HG03460 (cell line): ENCODE data around the gene LAIR2.
"Not testable (repeated sequence)": the region's sequence is repeated elsewhere in the genome, so short reads cannot be mapped to it uniquely, and the experiment has no call there.

Experiments used
- ATAC-seq: cut with Tn5 transposase; IDR thresholded peaks from one replicate; pipeline ENCODE4 v1.9.1; 2021; ENCODE audit not compliant: unreplicated experiment

Gene LAIR2

DNA sequence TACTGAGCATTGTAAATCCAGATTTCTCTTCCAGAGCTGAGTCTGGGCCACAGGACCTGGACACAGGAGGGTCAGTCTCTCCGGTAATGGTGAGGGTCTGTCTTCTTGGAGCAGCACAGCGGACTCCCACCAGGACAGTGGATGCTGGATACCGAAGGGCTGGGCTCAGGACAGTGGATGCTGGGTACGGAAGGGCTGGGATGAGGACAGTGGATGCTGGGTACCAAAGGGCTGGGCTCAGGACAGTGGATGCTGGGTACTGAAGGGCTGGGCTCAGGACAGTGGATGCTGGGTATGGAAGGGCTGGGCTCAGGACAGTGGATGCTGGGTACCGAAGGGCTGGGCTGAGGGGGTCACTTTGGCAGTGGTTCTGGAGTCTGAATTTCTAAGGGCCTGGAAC, 9.6 kb upstream of the LAIR2 start:
- ATAC-seq: not testable (repeated sequence)

DNA sequence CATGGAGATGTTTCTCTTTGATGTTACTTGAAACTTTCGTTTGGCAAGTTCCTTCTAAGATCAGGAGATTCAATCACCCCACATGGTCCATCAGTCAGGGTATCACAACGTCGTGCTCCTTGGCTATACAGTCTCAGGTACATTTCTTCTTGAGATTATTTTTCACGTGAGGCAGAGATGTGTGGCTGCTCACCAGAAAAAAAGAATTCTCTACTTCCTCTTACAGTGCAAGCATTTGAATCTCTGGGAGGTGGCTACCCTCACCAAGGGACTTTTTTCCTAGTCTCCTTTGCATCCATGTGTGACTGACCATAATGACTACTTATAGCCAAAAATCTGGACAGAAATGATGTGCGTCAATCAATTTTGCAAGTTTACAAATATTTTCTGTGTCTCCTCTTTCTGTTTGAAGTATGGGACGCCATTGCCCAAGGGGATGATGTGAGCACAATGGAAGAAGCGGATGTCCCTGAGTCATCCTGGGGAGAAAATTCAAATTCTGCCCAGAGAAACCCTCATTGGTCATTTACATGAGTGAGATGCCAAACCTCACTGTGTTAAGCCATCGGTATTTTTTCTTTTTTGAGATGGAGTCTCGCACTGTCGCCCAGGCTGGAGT, 8.6 kb upstream of the LAIR2 start:
- ATAC-seq: no peak

GRCh38 chr19:54495284-54495683, 7.3 kb upstream of the LAIR2 start:
- not testable (repeated sequence) for ATAC-seq

DNA sequence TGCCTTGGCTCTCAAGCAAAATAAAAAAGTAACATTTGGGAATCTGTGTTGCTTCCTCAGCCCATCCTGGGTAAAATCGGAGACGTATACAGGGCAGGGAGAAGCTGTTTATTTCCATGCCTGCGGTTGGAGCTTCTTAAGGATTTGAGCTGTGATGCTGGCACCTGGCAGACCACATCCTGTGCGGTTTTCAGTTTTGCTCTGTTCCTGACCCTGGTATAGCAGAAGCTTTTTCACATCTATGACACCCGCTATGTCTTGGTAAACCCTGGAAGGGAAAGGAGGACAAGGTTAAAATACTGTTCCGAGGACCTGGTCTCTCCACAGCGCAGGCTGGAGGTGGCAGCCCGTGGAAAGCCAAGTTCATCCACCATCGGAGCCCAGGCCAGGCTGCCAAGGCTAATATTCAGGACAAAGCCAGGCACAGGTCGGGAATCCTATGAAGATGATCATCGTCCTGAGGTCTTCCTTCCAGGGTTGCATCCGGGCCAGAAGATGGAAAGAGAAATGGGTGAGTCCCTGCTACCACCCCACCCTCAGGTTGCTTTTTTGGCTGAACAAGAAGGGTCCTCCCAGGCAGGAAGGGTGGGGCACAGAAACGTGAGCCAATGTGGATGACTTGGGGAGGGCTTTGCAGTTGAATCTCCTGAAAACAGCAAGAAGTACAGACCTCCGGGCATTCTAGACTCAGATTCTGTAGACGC, 4.7 kb upstream of the LAIR2 start:
- ATAC-seq: not testable (repeated sequence)

DNA sequence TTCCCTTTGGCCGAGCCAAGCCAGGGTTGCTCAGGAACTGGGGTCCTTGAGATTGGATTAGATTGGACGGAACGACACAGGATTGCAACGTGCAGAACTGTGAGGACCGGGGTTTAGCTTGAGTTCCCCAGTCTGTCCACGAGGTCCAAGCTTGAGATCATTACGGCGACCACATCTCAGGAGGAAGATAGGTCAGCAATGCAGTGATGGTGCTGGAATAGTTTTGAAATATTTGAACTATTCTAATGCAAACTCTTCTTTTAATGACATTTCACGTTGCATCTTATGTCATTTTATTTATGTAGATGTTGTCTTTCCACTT, 4.2 kb upstream of the LAIR2 start:
- not testable (repeated sequence) for ATAC-seq

DNA sequence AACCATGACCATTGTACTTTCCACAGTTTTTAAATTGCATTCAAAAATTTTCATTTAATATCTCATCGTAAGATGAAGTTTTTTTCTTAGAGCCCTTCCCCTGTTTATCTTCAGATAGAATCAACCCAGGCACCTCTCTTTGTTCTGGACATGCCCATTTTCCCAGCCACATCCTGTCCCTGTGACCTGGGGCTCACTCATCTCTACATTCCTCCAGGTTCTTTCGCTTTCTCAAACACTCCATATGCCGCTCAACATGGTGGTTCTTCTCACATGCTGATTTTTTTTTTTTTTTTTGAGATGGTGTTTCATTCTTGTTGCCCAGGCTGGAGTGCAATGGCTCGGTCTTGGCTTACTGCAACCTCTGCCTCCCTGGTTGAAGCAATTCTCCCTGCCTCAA, 2.9 kb downstream of the LAIR2 start:
- ATAC-seq: not testable (repeated sequence)

DNA sequence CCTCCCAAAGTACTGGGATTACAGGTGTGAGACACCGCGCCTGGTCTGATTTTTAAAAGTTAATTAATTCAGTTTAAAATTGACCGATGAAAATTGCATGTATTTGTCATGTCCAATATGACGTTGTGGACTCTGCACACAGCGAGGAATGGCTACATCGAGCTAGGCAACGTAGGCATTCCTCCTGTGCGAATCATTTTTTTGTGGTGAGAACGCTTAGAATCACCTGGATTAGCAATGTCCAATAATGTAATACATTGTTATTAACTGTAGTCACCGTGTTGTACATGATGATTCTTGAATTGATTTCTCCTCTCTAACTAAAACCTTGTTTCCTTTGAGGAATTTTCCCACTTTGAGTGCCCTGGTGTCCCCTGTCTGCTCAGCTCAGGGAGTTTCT, 3.4 kb downstream of the LAIR2 start:
- ATAC-seq: no peak

DNA sequence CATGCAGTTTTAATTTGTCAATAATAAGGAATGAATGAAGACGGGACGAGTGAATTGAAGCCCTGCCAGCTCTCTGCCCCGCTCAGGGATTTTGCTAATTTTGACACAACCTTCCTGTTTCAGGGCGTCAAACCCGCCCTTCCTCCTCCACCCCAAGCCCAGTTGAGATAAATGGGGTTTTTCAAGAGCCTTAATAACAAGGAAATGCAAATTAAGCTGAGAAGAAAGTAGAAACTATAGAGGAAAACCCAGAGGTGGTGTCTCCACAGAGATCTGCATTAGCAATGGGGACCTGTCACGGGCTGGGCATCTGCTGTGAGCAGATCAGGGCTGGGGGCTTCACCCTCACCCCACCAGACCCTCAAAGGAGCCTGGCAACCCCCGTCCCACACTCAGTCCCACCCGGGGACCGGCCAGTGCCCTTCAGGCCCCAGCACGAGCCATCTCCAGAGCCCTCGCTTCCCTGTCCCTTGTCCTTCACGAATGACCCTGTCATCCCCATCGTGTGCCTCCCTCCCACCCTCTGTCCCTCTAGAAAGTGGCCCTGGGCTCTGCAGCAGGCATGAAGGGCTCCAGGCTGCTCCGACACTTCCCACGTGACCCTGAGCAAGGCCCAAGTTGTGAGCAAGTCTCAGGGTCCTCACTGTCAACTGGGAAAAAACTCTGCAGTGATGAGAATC, 4.5 kb downstream of the LAIR2 start:
- not testable (repeated sequence) for ATAC-seq

DNA sequence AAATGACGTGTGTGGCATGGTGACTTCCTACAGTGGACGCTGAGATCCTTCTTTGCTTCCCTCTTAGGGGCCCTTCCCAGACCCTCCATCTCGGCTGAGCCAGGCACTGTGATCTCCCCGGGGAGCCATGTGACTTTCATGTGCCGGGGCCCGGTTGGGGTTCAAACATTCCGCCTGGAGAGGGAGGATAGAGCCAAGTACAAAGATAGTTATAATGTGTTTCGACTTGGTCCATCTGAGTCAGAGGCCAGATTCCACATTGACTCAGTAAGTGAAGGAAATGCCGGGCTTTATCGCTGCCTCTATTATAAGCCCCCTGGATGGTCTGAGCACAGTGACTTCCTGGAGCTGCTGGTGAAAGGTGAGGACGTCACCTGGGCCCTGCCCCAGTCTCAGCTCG, 5.2 kb downstream of the LAIR2 start:
- no peak for ATAC-seq

GRCh38 chr19:54508487-54508886, 5.9 kb downstream of the LAIR2 start:
- ATAC-seq: not testable (repeated sequence)

DNA sequence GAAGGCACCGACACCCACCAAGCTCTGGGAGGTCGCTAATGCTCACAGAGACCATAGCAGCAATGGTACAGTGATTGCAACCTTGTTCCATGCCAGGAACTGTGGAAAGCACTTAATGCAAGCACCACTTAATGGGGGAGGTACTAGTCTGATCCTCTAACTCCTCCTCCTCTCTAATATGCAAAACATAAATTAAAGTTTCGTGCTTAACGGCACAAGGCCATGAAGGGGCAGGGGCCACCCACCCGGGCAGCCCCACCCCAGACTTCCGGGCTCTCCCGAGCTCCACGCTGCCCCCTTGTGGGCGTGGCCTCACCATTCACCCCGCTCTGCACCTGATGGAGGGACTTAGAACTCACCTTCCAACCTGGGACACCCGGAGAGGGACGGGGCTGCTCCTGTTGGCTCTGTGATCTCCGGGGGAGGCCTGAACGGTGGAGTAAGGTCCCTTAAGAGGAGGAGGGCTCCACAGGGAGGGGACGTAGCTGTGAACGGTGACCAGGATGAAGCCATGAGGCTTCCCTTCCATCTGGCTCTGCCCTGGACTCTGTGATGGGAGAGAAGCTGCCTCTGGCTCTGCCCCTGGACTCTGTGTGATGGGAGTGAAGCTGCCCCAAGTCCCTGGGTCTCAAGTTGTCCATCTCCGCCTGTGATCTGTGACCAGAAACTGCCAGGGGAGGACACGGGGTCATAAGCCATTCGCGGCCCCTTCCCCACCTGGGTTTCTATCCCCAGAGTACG, 6.7 kb downstream of the LAIR2 start:
- not testable (repeated sequence) for ATAC-seq

DNA sequence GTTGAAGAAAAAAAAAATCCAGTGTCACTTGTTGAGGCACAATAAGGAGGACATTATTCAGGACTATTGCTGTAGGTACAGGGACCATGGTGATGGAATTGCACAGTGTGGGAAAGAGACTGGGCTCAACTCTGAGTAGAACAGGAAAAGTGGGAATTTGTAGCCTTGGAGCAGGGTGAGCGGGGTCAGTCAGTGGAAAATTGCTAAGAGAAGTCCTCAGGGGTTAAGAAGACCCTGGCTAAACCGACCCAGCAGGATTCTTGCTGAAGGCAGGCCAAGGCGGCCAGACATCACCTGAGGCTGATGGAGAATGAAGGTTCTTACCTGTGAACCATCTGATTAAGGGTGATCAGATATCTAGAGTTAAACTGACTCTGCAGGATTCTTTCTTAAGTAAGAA, 12.5 kb downstream of the LAIR2 start:
- no peak for ATAC-seq

GRCh38 chr19:54517483-54517882, 14.9 kb downstream of the LAIR2 start:
- ATAC-seq: no peak

DNA sequence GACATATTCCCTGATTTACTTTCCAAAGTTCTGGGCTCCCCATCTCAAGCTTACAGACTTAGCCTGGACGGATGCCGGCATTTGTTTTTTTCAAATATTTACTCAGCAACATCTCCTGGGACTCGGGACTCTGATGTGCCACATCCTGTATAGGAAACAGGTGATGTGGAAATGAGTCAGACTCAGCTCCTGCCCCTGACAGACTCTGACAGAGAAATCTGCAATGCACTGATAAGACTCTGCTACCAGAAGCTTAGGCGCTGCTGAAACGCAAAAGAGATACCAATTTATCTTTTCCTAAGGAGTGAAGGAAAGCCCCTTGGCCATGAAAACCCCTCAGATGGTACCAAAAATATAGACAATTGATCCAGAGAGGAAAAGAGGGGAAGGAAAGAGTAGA, 16.2 kb downstream of the LAIR2 start:
- ATAC-seq: peak; percentile 59

DNA sequence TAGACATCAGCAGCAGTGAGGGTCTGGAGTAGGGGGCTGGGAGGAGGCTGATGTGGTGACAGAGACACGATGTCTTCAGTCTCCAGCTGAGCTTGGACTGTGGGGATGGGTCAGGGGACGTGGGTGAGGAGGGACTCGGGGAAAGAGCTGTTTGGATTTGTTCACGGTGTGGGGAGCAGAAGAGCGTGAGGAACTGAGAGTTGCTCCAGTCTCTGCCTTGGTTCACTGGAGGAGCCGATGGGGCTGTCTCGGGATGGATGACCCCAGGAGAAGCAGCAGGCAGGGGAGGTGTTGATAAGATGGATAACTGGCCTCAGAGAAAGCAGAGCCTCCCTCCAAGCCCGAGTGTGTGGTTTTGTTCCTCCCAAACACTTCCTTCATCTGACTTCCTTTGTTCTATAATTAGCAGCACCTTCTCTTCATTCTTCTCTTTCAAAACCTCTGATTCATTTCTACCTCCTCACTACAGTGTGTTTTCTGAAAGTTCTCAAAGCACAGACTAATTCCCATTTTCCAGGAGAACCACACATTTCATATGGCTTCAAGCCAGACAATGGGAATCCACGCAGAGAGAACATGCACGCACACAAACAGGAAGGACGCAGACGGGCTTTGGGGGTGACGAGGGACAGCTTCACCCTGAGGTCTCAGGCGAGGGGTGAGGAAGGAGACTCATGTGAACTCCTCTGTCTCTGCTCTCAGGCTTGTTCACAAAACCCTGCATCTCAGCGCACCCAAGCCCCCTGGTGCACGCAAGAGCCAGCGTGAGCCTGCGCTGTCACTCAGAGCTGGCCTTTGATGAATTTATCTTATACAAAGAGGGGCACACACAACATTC, 18.6 kb downstream of the LAIR2 start:
- ATAC-seq: no peak

DNA sequence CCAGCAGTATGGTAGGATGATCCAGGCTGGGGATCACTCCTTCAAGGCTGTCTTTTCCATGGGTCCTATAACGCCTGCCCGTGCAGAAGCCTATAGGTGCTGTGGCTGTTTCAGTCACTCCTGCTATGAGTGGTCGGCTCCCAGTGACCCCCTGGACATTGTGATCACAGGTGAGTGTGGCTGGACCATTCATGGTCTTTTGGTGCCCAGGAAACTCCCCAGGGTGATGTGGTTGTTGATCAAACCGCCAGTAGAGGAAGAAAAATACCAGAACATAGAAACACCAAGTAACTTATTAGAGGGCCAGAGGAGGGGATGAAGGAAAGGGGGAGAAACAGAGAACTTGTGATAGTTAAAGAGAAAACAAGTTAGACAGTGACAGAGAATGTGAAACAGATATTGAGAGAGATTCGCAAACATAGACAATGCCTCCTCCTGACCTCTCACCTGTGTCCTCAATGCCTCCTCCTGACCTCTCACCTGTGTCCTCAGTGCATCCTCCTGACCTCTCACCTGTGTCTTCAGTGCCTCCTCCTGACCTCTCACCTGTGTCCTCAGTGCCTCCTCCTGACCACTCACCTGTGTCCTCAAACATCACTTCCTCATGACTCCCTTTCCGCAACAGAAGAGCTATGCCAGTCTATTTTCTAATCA, 19.4 kb downstream of the LAIR2 start:
- ATAC-seq: no peak

DNA sequence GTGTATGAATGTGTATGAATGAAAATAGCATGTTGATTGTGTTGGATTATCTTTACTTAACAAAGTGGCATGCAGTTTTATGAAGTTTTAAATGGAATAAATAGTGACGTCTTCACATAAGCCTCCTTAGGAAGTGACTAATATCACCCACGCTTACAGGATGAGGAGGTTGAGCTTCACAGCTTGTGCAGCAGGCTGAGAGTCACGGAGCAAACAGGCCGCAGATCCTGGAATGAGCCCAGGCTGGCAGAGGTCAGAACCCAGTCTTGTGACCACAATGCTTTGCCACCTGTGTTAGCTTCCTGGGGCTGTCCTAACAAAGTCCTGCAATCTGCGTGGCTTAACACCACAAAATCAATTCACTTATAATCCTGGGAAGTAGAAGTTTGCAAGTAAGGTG, 20.8 kb downstream of the LAIR2 start:
- no peak for ATAC-seq

DNA sequence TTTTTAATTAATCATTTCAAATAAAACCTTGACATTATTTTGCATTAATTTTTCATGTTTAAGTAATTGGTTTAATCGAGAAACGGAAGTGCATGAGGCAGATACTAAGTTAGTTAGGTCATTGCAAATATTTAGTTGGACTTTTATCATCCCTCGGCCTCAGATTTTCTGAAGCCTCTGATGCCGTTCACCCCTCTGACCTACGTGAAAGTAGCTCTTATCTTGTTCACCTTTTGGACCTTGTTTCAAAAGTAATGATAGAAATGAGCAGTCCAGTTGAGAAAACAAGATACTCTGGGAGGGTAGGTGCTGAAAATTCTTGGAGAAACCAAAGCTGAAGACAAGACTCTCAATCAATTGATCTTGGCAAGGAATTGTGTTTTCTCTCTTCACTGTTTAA, 23.0 kb downstream of the LAIR2 start:
- ATAC-seq: no peak

DNA sequence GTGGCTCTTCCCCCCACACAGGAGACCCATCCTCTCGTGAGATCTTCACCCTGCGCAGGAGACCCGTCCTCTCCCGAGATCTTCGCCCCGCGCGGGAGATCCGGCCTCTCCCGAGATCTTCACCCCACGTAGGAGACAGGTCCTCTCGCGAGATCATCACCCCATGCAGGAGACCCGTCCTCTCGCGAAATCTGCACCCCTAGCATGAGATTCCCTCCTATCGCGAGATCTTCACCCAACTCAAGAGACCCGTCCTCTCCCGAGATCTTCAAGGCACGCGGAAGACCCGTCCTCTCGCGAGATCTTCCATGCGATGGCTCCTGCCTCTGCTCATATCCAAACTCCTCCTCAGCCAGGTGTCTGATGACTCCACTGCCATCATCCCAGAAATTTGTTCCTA, 24.3 kb downstream of the LAIR2 start:
- no peak for ATAC-seq

DNA sequence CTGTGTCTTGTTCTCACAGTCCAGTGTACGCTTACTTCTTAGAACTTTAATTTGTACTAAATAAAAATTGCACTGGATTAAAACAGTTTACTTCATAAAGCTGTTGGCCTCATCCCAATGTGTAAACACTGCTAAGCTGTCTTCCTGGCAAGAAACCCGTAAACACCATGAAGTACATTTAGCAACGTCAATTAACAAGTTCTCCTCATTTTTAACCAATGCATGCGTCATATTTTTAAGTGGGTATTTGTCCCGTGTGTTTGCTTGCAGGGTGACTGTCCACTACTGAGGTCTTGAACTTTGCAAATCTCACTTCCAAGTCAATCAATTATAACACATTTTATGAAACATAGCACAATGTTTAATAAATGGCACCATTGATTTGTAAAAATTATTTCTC, 28.2 kb downstream of the LAIR2 start:
- ATAC-seq: no peak
